ENCODE measurements around the gene C3orf20.

Gene C3orf20

GRCh38 chr3:14633417-14633816, 41.5 kb upstream of the C3orf20 start:
- Histone ChIP-seq H2AFZ (ENCODE audit: low read length) (no peak overlapping the region), H2BK5ac (ENCODE audit: low read length) (no peak overlapping the region), H4K8ac (ENCODE audit: low read depth, low read length) (no peak overlapping the region), H2AK5ac (ENCODE audit: low read depth, low read length) (no peak overlapping the region), H3K4me1 (ENCODE audit: control insufficient read depth in 2 of 2, insufficient read depth in 1 of 2, low read depth in 1 of 2, low read length in 2 of 2) (peaks cover 0 to 2% of the 10 kb centered on the region in 2 donors), H3K36me3 (replicated peaks in 1 of 2; ENCODE audit: control insufficient read depth in 2 of 2, insufficient read depth in 2 of 2, low read length in 2 of 2) (no peaks in the 10 kb centered on the region), H3K79me1 (ENCODE audit: low read depth, low read length) (no peaks in the 10 kb centered on the region), H2BK120ac (ENCODE audit: low read depth, low read length) (no peak overlapping the region), H3K4me3 (ENCODE audit: low read length in 2 of 2) (no peak overlapping the region), H2BK15ac (ENCODE audit: low read length) (no peak overlapping the region), H3K23ac (ENCODE audit: low read depth, low read length, poor library complexity) (no peak overlapping the region), H3K27ac (replicated peaks; ENCODE audit: low read length) (no peak overlapping the region), H3K27me3 (ENCODE audit: control insufficient read depth in 3 of 3, insufficient read depth in 3 of 3, low read depth in 1 of 3, low read length in 3 of 3) (peaks cover 0 to 35% (median 0%) of the 10 kb centered on the region in 3 experiments), H3K4me2 (ENCODE audit: insufficient read depth, low read length, poor library complexity, severe bottlenecking) (no peak overlapping the region), H3K14ac (ENCODE audit: low read length) (no peak overlapping the region), H3K4ac (ENCODE audit: low read length) (no peak overlapping the region), H3K9me3 (replicated peaks in 1 of 2; ENCODE audit: control insufficient read depth in 2 of 2, insufficient read depth in 1 of 2, low read depth in 1 of 2, low read length in 2 of 2) (peaks cover 0 to 6% of the 10 kb centered on the region in 2 donors), H2BK12ac (ENCODE audit: low read length) (no peak overlapping the region), H4K91ac (ENCODE audit: low read depth, low read length, poor library complexity) (no peak overlapping the region), H3K18ac (ENCODE audit: low read length) (no peak overlapping the region), H3K9ac (ENCODE audit: low read depth, low read length, poor library complexity) (no peak overlapping the region)
- WGBS, 2 donors (ENCODE audit: extremely low coverage in 2 of 2, insufficient read length in 2 of 2, insufficient replicate concordance in 1 of 2) = no CpG with 5 or more reads among the region's 6 CpGs
- DNase-seq (ENCODE audit: low spot score) = no peak

GRCh38 chr3:14633819-14634424, 41.0 kb upstream of the C3orf20 start:
- Histone ChIP-seq H2AK5ac (ENCODE audit: low read depth, low read length) (no peak overlapping the region), H3K4me3 (ENCODE audit: low read length in 2 of 2) (no peak overlapping the region), H4K91ac (ENCODE audit: low read depth, low read length, poor library complexity) (no peak overlapping the region), H3K14ac (ENCODE audit: low read length) (no peak overlapping the region), H4K8ac (ENCODE audit: low read depth, low read length) (no peak overlapping the region), H2BK120ac (ENCODE audit: low read depth, low read length) (no peak overlapping the region), H2BK12ac (ENCODE audit: low read length) (no peak overlapping the region), H2BK15ac (ENCODE audit: low read length) (no peak overlapping the region), H3K27me3 (ENCODE audit: control insufficient read depth in 3 of 3, insufficient read depth in 3 of 3, low read depth in 1 of 3, low read length in 3 of 3) (peaks cover 0 to 30% (median 0%) of the 10 kb centered on the region in 3 experiments), H3K4me2 (ENCODE audit: insufficient read depth, low read length, poor library complexity, severe bottlenecking) (no peak overlapping the region), H3K23ac (ENCODE audit: low read depth, low read length, poor library complexity) (no peak overlapping the region), H3K4me1 (ENCODE audit: control insufficient read depth in 2 of 2, insufficient read depth in 1 of 2, low read depth in 1 of 2, low read length in 2 of 2) (peaks cover 0 to 2% of the 10 kb centered on the region in 2 donors), H3K4ac (ENCODE audit: low read length) (no peak overlapping the region), H3K9ac (ENCODE audit: low read depth, low read length, poor library complexity) (no peak overlapping the region), H3K27ac (replicated peaks; ENCODE audit: low read length) (no peak overlapping the region), H3K36me3 (replicated peaks in 1 of 2; ENCODE audit: control insufficient read depth in 2 of 2, insufficient read depth in 2 of 2, low read length in 2 of 2) (no peaks in the 10 kb centered on the region), H2BK5ac (ENCODE audit: low read length) (no peak overlapping the region), H3K18ac (ENCODE audit: low read length) (no peak overlapping the region), H2AFZ (ENCODE audit: low read length) (no peak overlapping the region), H3K79me1 (ENCODE audit: low read depth, low read length) (no peaks in the 10 kb centered on the region), H3K9me3 (replicated peaks in 1 of 2; ENCODE audit: control insufficient read depth in 2 of 2, insufficient read depth in 1 of 2, low read depth in 1 of 2, low read length in 2 of 2) (peaks cover 0 to 4% of the 10 kb centered on the region in 2 donors)
- WGBS, 2 donors (ENCODE audit: extremely low coverage in 2 of 2, insufficient read length in 2 of 2, insufficient replicate concordance in 1 of 2) = no CpG with 5 or more reads among the region's 8 CpGs
- DNase-seq (ENCODE audit: low spot score) = peak; percentile 23

GRCh38 chr3:14634763-14635400, 40.1 kb upstream of the C3orf20 start:
- Histone ChIP-seq H2AFZ (ENCODE audit: low read length) (no peak overlapping the region), H3K4me1 (ENCODE audit: control insufficient read depth in 2 of 2, insufficient read depth in 1 of 2, low read depth in 1 of 2, low read length in 2 of 2) (peaks cover 0 to 2% of the 10 kb centered on the region in 2 donors), H2BK5ac (ENCODE audit: low read length) (no peak overlapping the region), H2BK15ac (ENCODE audit: low read length) (no peak overlapping the region), H3K9ac (ENCODE audit: low read depth, low read length, poor library complexity) (no peak overlapping the region), H4K8ac (ENCODE audit: low read depth, low read length) (no peak overlapping the region), H3K79me1 (ENCODE audit: low read depth, low read length) (no peaks in the 10 kb centered on the region), H2BK120ac (ENCODE audit: low read depth, low read length) (no peak overlapping the region), H3K14ac (ENCODE audit: low read length) (no peak overlapping the region), H2BK12ac (ENCODE audit: low read length) (no peak overlapping the region), H3K9me3 (replicated peaks in 1 of 2; ENCODE audit: control insufficient read depth in 2 of 2, insufficient read depth in 1 of 2, low read depth in 1 of 2, low read length in 2 of 2) (peaks cover 0 to 3% of the 10 kb centered on the region in 2 donors), H3K18ac (ENCODE audit: low read length) (no peak overlapping the region), H3K27ac (replicated peaks; ENCODE audit: low read length) (no peak overlapping the region), H2AK5ac (ENCODE audit: low read depth, low read length) (no peak overlapping the region), H3K4ac (ENCODE audit: low read length) (no peak overlapping the region), H4K91ac (ENCODE audit: low read depth, low read length, poor library complexity) (no peak overlapping the region), H3K36me3 (replicated peaks in 1 of 2; ENCODE audit: control insufficient read depth in 2 of 2, insufficient read depth in 2 of 2, low read length in 2 of 2) (no peaks in the 10 kb centered on the region), H3K27me3 (ENCODE audit: control insufficient read depth in 3 of 3, insufficient read depth in 3 of 3, low read depth in 1 of 3, low read length in 3 of 3) (peaks cover 0 to 33% (median 0%) of the 10 kb centered on the region in 3 experiments), H3K4me3 (ENCODE audit: low read length in 2 of 2) (no peak overlapping the region), H3K23ac (ENCODE audit: low read depth, low read length, poor library complexity) (no peak overlapping the region), H3K4me2 (ENCODE audit: insufficient read depth, low read length, poor library complexity, severe bottlenecking) (no peak overlapping the region)
- DNase-seq (ENCODE audit: low spot score) = no peak
- no CpG with 5 or more reads among the region's 4 CpGs for WGBS, 2 donors (ENCODE audit: extremely low coverage in 2 of 2, insufficient read length in 2 of 2, insufficient replicate concordance in 1 of 2)

GRCh38 chr3:14636496-14637087, 38.3 kb upstream of the C3orf20 start:
- DNase-seq (ENCODE audit: low spot score) = no peak
- H2AK5ac ChIP-seq (ENCODE audit: low read depth, low read length) = no peak overlapping the region

More at GRCh38 chr3:14636496-14637087, 38.3 kb upstream of the C3orf20 start:
- H3K18ac ChIP-seq (ENCODE audit: low read length) = no peak overlapping the region
- no peak overlapping the region for H3K4me2 ChIP-seq (ENCODE audit: insufficient read depth, low read length, poor library complexity, severe bottlenecking)
- no peak overlapping the region for H2BK120ac ChIP-seq (ENCODE audit: low read depth, low read length)
- WGBS, 2 donors (ENCODE audit: extremely low coverage in 2 of 2, insufficient read length in 2 of 2, insufficient replicate concordance in 1 of 2) = no CpG with 5 or more reads among the region's 4 CpGs
- no peak overlapping the region for H4K91ac ChIP-seq (ENCODE audit: low read depth, low read length, poor library complexity)
- H3K9me3 ChIP-seq (replicated peaks in 1 of 2; ENCODE audit: control insufficient read depth in 2 of 2, insufficient read depth in 1 of 2, low read depth in 1 of 2, low read length in 2 of 2) = peaks cover 0 to 3% of the 10 kb centered on the region in 2 donors
- H3K36me3 ChIP-seq (replicated peaks in 1 of 2; ENCODE audit: control insufficient read depth in 2 of 2, insufficient read depth in 2 of 2, low read length in 2 of 2) = no peaks in the 10 kb centered on the region
- peaks cover 0 to 35% (median 0%) of the 10 kb centered on the region in 3 experiments for H3K27me3 ChIP-seq (ENCODE audit: control insufficient read depth in 3 of 3, insufficient read depth in 3 of 3, low read depth in 1 of 3, low read length in 3 of 3)
- no peak overlapping the region for H3K23ac ChIP-seq (ENCODE audit: low read depth, low read length, poor library complexity)
- H4K8ac ChIP-seq (ENCODE audit: low read depth, low read length) = no peak overlapping the region
- H3K9ac ChIP-seq (ENCODE audit: low read depth, low read length, poor library complexity) = no peak overlapping the region
- H3K27ac ChIP-seq (replicated peaks; ENCODE audit: low read length) = no peak overlapping the region
- no peaks in the 10 kb centered on the region for H3K4me1 ChIP-seq (ENCODE audit: control insufficient read depth in 2 of 2, insufficient read depth in 1 of 2, low read depth in 1 of 2, low read length in 2 of 2)
- no peak overlapping the region for H3K4ac ChIP-seq (ENCODE audit: low read length)
- no peak overlapping the region for H2AFZ ChIP-seq (ENCODE audit: low read length)
- H2BK15ac ChIP-seq (ENCODE audit: low read length) = no peak overlapping the region
- H3K4me3 ChIP-seq (ENCODE audit: low read length in 2 of 2) = peak overlapping the region in 1 of 2 donors; percentile 10
- H3K79me1 ChIP-seq (ENCODE audit: low read depth, low read length) = no peaks in the 10 kb centered on the region
- H2BK5ac ChIP-seq (ENCODE audit: low read length) = no peak overlapping the region
- H3K14ac ChIP-seq (ENCODE audit: low read length) = no peak overlapping the region
- no peak overlapping the region for H2BK12ac ChIP-seq (ENCODE audit: low read length)
